Left lobe of liver (tissue), 2 donors: Measurements from ENCODE around the gene SLC35B1. TPM values are rescaled to one million over a fixed set of nuclear protein-coding genes. Genes with fewer than 3 reads are reported as not detected.
"Not testable (repeated sequence)": the region's sequence is repeated elsewhere in the genome, so short reads cannot be mapped to it uniquely, and the experiment has no call there.

Experiments
- ATAC-seq: fragments of 200-7000 bp; cut with Tn5 transposase; one replicate; pipeline ENCODE4 v1.9.1; 2020; ENCODE audit warnings: mild to moderate bottlenecking, moderate library complexity
- DNase-seq: peaks from one replicate; pipeline ENCODE4 v3.0.0-alpha.2; 2020; ENCODE audit warnings: low spot score
- total RNA-seq: library from RNA; stranded (reverse); gene quantifications from one replicate; pipeline ENCODE4 v1.2.1, GENCODE V29; 2021
- donor health status: DM: no; HTN: no; CAD: no; lungs with moderate emphysema.
- donor health status: DM: no; HTN: yes; CAD: no.

SLC35B1 gene
- total RNA-seq, 1 donor from 2014 or later = 54.5 TPM

DNA sequence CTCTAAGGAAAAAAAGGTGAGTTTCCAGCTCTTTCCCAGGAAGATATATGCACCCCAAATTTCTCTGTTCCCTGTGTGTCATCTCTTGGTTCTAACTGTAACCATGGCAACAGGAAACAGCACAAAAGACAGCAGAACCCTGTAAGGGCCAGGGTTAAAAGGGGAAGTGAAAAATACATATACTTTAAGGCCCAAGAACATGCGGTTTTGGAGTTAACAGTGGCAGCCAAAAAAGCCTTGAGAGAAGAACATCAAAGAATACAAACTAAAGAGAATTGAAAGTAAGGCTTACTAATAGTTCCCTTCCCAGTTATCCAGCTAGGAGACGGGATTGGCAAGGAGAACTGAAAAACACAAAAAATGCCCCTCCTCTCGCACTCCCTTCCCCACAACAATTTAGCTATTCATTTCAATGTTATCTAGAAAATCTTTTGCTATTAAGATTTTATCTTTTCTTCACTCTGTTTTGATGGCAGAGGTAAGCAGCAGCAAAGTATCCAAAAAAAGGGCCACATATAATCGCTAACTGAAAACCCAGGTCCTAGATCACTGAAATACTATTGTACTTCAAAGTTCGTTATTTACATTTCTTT is 31.4 kb downstream of the SLC35B1 start:
- ATAC-seq (no peak), DNase-seq (no peak)

DNA sequence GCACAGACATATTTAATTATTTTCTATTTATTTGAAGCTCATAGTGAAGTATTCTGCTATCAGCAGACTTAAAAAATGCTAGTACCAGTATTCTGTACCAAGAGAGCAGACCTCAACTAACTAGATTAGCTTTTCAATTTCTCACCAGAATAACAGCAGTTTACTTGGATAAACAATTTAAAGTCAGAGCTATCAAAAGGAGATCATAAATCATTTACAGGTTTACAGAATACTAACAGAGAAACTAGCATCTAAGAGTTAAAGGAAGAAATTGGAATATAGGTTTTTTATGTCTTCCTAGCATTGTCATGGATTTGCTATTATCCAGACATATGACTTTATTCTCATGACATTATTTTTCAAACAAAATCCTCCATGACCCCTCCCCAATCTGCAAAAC is 33.3 kb downstream of the SLC35B1 start:
- DNase-seq = no peak
- no peak for ATAC-seq

DNA sequence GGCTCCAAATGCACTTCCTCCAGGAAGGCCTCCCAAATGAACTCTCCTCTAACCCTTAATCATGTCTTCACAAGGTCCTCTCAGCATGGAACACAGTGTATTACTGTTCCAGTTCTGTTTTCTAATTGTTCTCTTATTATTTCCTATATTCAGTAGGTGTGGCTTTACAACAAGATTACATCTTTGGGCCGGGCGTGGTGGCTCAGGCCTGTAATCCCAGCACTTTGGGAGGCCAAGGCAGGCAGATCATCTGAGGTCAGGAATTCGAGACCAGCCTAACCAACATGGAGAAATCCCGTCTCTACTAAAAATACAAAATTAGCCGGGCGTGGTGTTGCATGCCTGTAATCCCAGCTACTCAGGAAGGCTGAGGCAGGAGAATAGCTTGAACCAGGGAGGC is 34.1 kb downstream of the SLC35B1 start:
- not testable (repeated sequence) for DNase-seq, ATAC-seq

DNA sequence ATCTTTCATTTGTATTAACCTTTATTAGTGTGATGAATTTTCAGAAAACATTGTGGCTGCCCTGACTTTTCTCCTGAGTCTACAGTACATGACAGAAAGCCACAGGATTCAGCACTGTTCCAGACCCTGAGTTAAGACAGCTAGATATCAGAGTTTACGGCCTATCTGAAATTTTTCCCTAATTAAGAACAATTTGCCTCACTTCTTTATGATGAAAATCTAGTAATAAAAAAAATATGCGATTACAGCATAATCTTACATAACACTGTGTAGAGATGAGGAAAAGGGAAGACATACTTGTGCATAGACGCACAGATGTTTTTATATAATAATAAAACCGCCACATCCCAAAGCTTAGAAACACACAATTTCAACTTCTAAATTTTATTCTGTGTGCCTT is 37.1 kb downstream of the SLC35B1 start:
- DNase-seq = no peak
- no peak for ATAC-seq

DNA sequence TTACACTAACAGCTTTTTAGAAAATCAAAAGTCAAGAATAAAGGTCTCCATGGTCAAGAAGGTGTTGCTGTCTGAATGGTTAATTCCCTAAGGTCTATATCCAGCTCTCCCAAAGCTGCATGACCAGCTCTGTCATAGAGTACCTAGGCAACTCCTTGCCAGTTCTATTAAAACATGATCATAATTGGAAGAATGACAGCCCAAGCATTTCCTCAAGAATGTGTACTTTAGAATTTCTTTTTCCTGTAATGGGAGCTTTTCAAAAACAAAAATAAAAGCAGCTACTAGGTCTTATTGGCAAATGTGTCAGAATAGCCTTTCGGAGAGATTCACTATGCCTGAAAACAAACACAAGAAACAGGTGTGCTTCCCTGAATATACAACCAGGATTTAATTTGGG is 37.8 kb downstream of the SLC35B1 start:
- no peak for ATAC-seq
- no peak for DNase-seq

DNA sequence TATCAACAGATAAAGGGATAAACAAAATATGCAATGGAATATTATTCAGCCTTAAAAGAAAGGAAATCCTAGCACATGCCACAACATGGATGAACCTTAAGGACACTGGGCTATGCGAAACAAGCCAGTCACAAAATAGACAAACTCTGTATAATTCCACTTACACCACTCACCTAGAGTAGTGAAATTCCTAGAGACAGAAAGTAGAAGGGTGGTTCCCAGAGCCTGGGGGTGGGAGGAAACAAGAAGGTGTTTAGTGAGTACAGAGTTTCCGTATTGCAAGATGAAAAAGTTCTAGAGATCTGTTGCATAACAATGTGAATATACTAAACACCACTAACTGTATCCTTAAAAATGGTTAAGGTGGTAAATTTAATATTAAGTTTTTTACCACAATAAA is 39.9 kb downstream of the SLC35B1 start:
- ATAC-seq (no peak), DNase-seq (no peak)

DNA sequence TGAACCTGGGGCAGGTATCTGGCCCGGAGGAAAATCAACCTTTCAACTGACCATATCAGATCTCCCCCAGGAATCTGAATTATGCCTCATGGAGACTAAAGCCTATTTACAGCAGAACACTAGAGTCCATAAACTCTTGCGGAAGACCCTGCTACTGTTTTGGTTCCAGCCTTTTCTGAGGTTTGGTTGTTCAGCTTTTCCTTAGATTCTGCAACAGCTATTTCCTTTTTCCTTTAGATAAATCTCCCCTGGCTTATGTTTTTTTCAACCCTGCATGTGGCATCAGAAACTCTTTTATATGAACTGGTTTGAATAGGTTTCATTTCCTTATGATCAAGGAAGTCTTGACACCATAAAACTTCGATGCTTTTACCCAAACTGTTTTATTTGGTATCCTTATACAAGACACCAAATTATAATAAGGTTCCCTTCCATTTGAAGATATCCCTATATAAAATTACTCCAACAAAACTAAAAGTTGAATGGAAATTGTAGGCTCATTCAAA is 43.0 kb downstream of the SLC35B1 start:
- no peak for ATAC-seq

DNA sequence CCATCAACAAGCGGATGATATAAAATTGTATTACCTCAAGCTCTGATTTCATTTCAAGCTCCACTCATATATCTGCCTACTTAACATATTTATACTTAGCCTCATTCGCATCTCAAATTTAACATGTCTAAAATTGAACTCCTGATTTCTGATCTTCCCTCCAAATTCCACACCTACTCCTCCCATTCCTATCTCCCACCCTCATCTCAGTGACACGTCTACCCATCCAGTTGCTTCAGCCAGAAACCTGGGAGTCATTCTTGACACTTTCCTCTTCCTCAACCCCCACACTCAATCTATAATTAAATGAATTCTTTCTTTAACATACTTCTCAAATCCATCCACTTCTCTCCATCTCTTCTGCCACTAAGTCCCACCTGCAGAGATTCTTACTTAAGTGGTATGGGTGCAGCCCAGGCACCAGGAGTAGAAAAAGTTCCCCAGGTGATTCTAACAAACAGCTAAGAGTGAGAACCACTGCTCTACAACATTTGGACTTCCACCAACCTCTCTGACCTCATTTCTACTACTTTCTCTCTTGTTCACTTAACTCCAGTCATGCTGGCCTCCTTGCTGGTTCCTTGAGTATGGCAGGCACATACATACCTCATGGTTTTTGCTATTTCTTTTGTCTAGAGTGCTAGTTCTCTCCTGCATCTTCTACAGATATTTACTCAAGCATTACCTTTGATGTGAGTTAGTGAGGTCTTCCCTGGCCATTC is 47.9 kb downstream of the SLC35B1 start:
- DNase-seq (no peak), ATAC-seq (no peak)

More for the DNA sequence above, 43.0 kb downstream of the SLC35B1 start:
- no peak for DNase-seq

DNA sequence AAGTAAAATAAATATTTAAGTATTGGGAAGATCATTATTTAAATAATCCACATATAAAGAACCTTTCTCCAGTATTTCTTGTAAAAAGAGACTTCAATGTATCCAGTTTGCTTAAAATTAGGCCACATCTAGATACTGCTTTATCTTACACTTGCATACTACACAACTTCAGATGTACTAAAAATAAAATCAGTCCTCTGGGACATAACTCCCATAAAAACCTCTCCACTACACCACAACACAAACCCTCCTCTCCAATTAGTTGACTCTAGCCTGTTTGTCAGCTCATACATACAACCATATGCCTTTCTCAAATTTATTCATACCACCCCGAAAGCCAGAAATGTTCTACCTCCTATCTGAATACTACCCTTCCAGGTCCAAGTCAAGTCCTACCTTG is 51.5 kb downstream of the SLC35B1 start:
- DNase-seq (no peak), ATAC-seq (no peak)

Other genes starting within 250 kb of the SLC35B1 start
- gene NGFR, start 212.7 kb downstream of the SLC35B1 start, total RNA-seq = 14.0 TPM
- 0.08 TPM for gene NXPH3, start 132.1 kb downstream of the SLC35B1 start, total RNA-seq
- 31.3 TPM for gene SPOP, start 29.9 kb downstream of the SLC35B1 start, total RNA-seq
- 5.3 TPM for gene FAM117A, start 56.2 kb upstream of the SLC35B1 start, total RNA-seq
- gene KAT7, start 80.7 kb upstream of the SLC35B1 start, total RNA-seq = 14.4 TPM
- not detected for gene TAC4, start 140.1 kb upstream of the SLC35B1 start, total RNA-seq